HG02938 (cell line): ENCODE results near the gene LY9.

Experiments
- ATAC-seq: cut with Tn5 transposase; IDR thresholded peaks from one replicate; pipeline ENCODE4 v1.9.1; 2021; ENCODE audit warnings: mild to moderate bottlenecking, moderate library complexity; ENCODE audit not compliant: unreplicated experiment

The LY9 gene

GRCh38 chr1:160834945-160835565 lies 39.1 kb downstream of the LY9 start:
- ATAC-seq, result no peak

GRCh38 chr1:160835751-160836150 lies 39.8 kb downstream of the LY9 start:
- no peak for ATAC-seq

GRCh38 chr1:160836561-160836960 lies 40.6 kb downstream of the LY9 start:
- no peak for ATAC-seq

GRCh38 chr1:160836981-160837557 lies 41.1 kb downstream of the LY9 start:
- ATAC-seq, result no peak

- ATAC-seq, result peak; percentile 58
Measured at GRCh38 chr1:160837558-160838205, 41.7 kb downstream of the LY9 start.

GRCh38 chr1:160838888-160839287 lies 42.9 kb downstream of the LY9 start:
- ATAC-seq, result no peak

- no peak for ATAC-seq
Measured at GRCh38 chr1:160839746-160840145, 43.8 kb downstream of the LY9 start.

DNA sequence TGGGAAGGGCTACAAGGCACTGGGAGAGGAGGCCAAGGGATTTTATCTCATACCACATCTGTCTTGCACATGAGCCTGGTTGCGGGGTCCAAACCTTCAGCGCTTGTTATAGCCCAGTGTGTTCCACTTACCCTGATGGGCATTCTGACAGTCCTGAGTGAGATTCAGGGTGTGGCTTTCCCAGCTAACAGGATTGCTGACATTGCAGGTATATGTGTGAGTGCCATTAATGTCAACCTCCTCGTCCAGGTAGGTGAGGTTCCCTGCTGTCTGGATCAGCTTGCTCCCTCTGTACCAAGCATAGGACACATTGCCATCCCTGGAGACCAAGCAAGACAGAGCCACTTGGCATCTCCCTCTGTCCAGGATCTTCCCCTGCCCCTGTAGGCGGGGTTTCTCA lies 45.1 kb downstream of the LY9 start:
- no peak for ATAC-seq

DNA sequence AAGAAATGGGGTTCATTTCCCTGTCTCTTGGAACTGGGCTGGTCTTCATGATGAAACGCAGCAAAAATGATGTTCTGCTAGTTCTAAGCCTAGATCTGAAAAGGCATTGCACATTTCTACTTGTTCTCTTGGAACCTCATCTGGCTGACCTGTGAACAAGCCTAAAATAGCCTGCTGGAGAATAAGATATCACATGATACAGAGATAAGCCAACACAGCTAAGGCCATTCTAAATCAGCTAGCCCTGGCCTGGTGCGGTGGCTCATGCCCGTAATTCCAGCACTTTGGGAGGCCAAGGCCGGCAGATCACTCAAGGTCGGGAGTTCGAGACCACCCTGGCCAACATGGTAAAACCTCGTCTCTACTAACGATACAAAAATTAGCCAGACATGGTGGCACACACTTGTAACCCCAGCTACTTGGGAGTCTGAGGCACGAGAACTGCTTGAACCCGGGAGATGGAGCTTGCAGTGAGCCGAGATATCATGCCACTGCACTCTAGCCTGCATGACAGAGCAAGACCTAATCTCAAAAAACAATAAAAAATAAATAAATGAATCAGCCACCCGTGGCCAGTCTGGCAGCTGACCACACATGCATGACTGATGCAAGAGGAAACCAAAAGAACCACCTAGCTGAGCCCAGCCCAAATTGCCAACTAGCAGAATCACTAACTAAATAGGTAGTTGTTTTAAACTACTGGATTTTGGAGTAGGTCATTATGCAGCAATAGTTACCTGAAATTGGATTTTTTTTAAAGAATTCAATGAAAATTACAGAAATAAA lies 48.7 kb downstream of the LY9 start:
- ATAC-seq, result no peak

GRCh38 chr1:160846281-160846680 lies 50.3 kb downstream of the LY9 start:
- ATAC-seq, result no peak

GRCh38 chr1:160850541-160850940 lies 54.6 kb downstream of the LY9 start:
- ATAC-seq, result no peak

GRCh38 chr1:160850993-160851392 lies 55.0 kb downstream of the LY9 start:
- no peak for ATAC-seq

DNA sequence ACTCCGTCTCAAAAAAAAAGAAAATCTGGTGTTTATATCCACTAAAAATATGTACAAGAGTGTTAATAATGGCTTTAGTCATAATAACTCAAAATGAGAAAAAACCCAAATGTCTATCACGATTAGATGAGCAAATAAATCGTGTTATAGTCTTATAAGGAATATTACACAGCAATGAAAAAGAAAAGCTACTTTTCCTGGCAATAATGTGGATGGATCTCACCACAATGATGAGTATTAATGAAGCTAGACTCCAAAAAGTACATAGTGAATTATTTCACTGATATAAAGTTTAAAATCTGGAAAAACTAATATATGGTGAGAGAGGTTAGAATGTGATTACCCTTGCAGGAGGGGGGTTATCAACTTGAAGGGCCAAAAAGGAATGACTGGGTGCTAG lies 57.0 kb downstream of the LY9 start:
- ATAC-seq, result no peak

DNA sequence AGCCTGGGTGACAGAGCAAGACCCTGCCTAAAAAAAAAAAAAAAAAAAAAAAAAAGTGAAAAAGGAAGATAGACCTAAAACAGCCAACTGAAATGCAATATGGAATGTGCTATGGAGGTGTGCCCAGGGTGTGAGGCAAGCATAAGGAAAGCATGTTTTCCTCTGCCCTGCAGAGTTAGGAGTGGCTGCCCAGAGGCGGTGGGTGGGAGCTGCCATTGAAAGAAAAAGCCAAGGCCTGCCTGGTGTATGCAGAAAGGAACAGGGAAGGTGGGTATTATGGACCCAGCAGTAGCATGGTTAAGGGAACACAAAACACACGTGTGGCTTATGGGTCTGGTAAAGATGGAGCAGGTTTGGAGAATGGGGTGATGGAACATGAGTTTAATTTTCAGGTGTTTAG lies 57.8 kb downstream of the LY9 start:
- no peak for ATAC-seq

GRCh38 chr1:160855181-160855981 lies 59.4 kb downstream of the LY9 start:
- peak; percentile 68 for ATAC-seq

- ATAC-seq, result no peak
Measured at GRCh38 chr1:160858097-160858496, 62.1 kb downstream of the LY9 start.

GRCh38 chr1:160858507-160858906 lies 62.5 kb downstream of the LY9 start:
- no peak for ATAC-seq

DNA sequence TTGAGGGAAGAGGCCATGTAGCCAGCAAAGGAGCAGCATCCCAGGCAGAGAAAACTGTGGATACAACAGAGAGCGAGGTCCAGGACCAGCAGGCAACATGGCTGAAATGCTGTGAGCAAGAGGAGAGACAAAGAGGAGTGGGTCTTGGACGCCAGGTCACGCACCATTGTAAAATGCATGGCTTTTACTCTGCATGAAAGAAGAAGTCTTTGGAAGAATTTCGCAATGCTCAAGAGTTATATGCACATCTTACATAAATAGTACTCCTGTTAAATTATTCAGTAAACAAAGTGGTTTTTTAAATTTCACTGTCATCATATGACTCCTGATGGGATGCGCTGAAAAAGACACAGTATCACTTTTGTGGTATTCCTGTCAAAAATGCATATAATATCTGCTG lies 63.2 kb downstream of the LY9 start:
- ATAC-seq, result no peak

DNA sequence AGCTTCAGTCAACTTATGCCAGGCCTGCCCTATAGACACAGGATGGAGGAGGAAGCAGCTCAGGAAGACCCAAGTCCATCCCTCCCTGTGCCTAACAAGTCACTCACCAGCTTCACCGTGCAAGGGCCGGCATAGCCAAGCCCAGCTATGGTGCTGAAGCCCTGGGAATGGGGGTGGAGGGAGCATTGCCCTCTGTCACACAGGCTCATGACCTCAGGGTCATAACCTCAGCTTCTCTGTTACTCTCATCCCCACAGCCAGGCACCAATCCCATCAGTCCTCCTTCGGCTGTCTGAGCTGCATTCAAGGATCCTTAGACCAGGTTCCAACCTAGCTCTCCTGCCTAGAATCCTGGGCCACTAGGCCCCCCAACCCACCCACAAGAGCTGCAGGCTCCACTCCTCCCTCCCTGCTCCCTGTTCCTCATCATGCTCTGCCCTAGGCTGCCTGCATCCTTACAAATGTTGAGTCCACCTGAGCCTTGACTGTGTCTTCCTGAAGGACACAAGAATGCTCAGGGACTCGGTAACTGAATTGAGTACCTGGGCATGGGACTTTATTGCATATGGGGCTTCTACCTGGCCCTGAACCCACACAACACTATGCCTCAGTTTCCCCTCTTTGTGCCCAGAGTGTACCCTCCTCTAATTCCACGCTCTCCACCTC lies 65.0 kb downstream of the LY9 start:
- ATAC-seq, result no peak
